HG03460 (cell line): ENCODE measurements around the gene LIPM.
"Not testable (repeated sequence)": the region's sequence is repeated elsewhere in the genome, so short reads cannot be mapped to it uniquely, and the experiment has no call there.

Experiments used
- ATAC-seq: cut with Tn5 transposase; IDR thresholded peaks from one replicate; pipeline ENCODE4 v1.9.1; 2021; ENCODE audit not compliant: unreplicated experiment

The LIPM gene

GRCh38 chr10:88837632-88838031, 35.1 kb downstream of the LIPM start:
- ATAC-seq = not testable (repeated sequence)

GRCh38 chr10:88838766-88839350, 36.3 kb downstream of the LIPM start:
- no peak for ATAC-seq

GRCh38 chr10:88840104-88840503, 37.6 kb downstream of the LIPM start:
- ATAC-seq = no peak

GRCh38 chr10:88840881-88841280, 38.4 kb downstream of the LIPM start:
- ATAC-seq = no peak

- no peak for ATAC-seq
Observed at GRCh38 chr10:88841316-88842111, 39.0 kb downstream of the LIPM start.

GRCh38 chr10:88843171-88843570, 40.6 kb downstream of the LIPM start:
- no peak for ATAC-seq

GRCh38 chr10:88848499-88848898, 46.0 kb downstream of the LIPM start:
- no peak for ATAC-seq

GRCh38 chr10:88849234-88849633, 46.7 kb downstream of the LIPM start:
- no peak for ATAC-seq

GRCh38 chr10:88850712-88851111, 48.2 kb downstream of the LIPM start:
- no peak for ATAC-seq

GRCh38 chr10:88851706-88852105, 49.2 kb downstream of the LIPM start, which contains the start of gene ANKRD22:
ANKRD22 (minus strand) TSS chr10:88851844; CDS start chr10:88851607, 237 bp downstream.
- no peak for ATAC-seq

- no peak for ATAC-seq
Observed at GRCh38 chr10:88852327-88852726, 49.8 kb downstream of the LIPM start.

- ATAC-seq = no peak
Observed at GRCh38 chr10:88853155-88853881, 50.8 kb downstream of the LIPM start.

GRCh38 chr10:88854684-88855083, 52.2 kb downstream of the LIPM start:
- no peak for ATAC-seq

- no peak for ATAC-seq
Observed at GRCh38 chr10:88857831-88858230, 55.3 kb downstream of the LIPM start.

GRCh38 chr10:88858491-88858890, 56.0 kb downstream of the LIPM start:
- no peak for ATAC-seq

GRCh38 chr10:88861036-88861435, 58.5 kb downstream of the LIPM start:
- no peak for ATAC-seq

GRCh38 chr10:88865281-88865876, 62.8 kb downstream of the LIPM start:
- no peak for ATAC-seq

- no peak for ATAC-seq
Observed at GRCh38 chr10:88866454-88866853, 63.9 kb downstream of the LIPM start.

GRCh38 chr10:88870089-88870488, 67.6 kb downstream of the LIPM start:
- ATAC-seq = no peak
